Right lobe of liver (tissue), 4 donors: ENCODE data around the gene IFNA6.

Experiments used
- POLR2A ChIP-seq: fragments of 450-650 bp; IDR thresholded peaks from one replicate; pipeline ENCODE4 v1.6.1; 2017; ENCODE audit warnings: antibody characterized with exemption, mild to moderate bottlenecking
- TF ChIP-seq, protein P1 (sequence below), 4 donors: fragments of 200-600 bp in 3 of 4; fragments of 450-650 bp in 1 of 4; IDR thresholded peaks; one replicate each; pipeline versions ENCODE4 v1.5.1 to v1.8.0; 2016 to 2022; ENCODE audit warnings: antibody characterized with exemption in 4 of 4, mild to moderate bottlenecking in 2 of 4
- donor health status: DM: no; HTN: no; CAD: no.
- donor health status: DM: no; HTN: no; CAD: no.
- donor health status: DM: no; HTN: yes; CAD: no.

DNA sequence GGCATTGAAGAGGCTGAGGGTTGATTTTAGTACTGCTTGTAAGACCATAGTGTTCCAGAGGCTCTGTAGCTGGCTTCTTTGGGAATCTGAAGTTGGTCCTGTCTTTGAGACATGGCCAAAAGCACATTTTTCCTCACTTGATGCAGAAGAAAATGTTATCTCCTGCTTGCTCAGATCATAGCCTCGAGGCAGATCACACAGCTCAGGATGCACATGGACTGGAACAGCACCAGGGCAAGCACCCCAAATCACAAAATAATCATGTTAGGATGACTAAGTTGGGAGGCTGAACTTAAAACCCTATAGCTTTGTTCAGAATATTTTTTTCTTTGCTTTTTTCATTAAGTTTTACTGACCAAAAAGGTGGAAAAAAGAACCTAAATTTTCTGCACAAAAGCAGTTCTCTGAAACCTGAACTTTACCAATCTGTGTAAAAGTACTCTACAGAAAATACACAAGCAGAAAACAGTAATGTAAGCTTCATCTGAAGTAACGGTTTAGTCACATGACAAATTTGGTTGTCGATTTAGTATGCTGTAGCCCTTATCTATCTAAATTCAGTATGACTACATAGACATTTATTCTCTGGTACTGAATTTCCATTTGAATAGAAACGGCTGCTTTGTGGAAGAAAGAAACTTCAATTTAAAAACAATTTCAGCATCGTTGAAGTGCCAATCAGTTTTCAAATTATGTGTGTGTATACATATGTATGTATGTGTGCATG lies 18.8 kb downstream of the IFNA6 start:
- TF ChIP-seq, protein P1, sequence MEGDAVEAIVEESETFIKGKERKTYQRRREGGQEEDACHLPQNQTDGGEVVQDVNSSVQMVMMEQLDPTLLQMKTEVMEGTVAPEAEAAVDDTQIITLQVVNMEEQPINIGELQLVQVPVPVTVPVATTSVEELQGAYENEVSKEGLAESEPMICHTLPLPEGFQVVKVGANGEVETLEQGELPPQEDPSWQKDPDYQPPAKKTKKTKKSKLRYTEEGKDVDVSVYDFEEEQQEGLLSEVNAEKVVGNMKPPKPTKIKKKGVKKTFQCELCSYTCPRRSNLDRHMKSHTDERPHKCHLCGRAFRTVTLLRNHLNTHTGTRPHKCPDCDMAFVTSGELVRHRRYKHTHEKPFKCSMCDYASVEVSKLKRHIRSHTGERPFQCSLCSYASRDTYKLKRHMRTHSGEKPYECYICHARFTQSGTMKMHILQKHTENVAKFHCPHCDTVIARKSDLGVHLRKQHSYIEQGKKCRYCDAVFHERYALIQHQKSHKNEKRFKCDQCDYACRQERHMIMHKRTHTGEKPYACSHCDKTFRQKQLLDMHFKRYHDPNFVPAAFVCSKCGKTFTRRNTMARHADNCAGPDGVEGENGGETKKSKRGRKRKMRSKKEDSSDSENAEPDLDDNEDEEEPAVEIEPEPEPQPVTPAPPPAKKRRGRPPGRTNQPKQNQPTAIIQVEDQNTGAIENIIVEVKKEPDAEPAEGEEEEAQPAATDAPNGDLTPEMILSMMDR (IDR thresholded peaks at IDR 0.05): no peak
- TF ChIP-seq POLR2A: no peak
